ENCODE measurements around the gene RAB3A. TPM values are rescaled to one million over a fixed set of nuclear protein-coding genes. Genes with fewer than 3 reads are reported as not detected.

Gene RAB3A
- total and polyA plus RNA-seq, 9 of the 15 experiments (the other 6 are each of a cell fraction or from before 2014, with no cell fraction given): 0.17 to 5.1 (median 0.90) TPM; not detected in 1

DNA sequence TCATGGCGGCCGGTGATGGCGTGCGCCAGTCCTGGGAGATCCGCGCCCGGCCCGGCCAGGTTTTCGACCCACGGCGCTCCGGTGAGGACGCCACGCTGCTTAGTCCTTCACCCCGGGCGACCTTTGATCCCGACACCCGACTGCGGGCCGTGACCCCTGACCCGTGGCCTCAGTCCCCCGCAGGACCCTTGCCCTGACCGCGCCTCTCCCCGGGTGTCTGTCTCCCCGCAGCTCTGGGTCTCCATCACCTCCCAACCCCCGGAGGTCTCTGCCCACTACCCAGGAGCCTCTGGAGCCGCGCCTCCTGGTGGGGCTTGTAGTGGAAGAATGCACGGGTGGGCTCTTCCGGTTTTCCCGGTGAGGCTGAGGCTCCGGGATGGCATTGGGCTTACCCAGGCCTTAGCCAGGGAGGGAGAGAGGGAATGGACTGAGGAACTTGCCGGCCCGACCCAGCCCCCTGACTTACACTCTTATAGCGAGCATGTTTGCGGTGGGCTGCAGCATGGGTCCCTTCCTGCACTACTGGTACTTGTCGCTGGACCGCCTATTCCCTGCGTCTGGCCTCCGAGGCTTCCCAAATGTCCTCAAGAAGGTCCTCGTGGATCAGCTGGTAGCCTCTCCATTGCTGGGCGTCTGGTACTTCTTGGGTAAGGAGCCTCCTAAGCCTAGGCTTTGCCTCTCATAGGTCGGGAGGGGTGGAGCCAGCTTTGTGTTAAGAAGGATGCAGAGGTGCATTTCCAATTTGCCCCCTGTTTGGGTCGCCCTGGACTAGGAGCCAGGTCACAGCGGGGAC is 10.3 kb downstream of the RAB3A start (continued):
- TF ChIP-seq SREBF1 (IDR thresholded peaks at IDR 0.05; ENCODE audit: borderline replicate concordance, low read depth, low read length): no peak
- TF ChIP-seq NCOA1 (IDR thresholded peaks at IDR 0.05; ENCODE audit: low read depth): 0 out of 2 replicates have a peak, but pooled peaks have one; percentile 17
- TF ChIP-seq ZNF282 (CRISPR knock-in tag; IDR thresholded peaks at IDR 0.05): no peak
- no peak for TF ChIP-seq ZNF398 (CRISPR knock-in tag; IDR thresholded peaks at IDR 0.05)
- TF ChIP-seq, protein P1, sequence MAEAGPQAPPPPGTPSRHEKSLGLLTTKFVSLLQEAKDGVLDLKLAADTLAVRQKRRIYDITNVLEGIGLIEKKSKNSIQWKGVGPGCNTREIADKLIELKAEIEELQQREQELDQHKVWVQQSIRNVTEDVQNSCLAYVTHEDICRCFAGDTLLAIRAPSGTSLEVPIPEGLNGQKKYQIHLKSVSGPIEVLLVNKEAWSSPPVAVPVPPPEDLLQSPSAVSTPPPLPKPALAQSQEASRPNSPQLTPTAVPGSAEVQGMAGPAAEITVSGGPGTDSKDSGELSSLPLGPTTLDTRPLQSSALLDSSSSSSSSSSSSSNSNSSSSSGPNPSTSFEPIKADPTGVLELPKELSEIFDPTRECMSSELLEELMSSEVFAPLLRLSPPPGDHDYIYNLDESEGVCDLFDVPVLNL (CRISPR knock-in tag; IDR thresholded peaks at IDR 0.05; ENCODE audit: low read depth): no peak
- no peak for TF ChIP-seq ZNF347 (CRISPR knock-in tag; IDR thresholded peaks at IDR 0.05; ENCODE audit: low read depth)
- TF ChIP-seq FOXK1 (CRISPR knock-in tag; IDR thresholded peaks at IDR 0.05; ENCODE audit: borderline replicate concordance): peak; percentile 86
